Chondrocyte (in vitro differentiated cells): ENCODE measurements around the gene TMEM234. TPM values are rescaled to one million over a fixed set of nuclear protein-coding genes. Genes with fewer than 3 reads are reported as not detected.
"Not testable (repeated sequence)": the region's sequence is repeated elsewhere in the genome, so short reads cannot be mapped to it uniquely, and the experiment has no call there.

Experiments
- DNase-seq: peaks from one replicate; pipeline ENCODE4 v3.0.0; 2021; ENCODE audit warnings: mixed read lengths, low spot score
- H3K27ac Mint-ChIP-seq: one replicate; pipeline ENCODE4 v1.8.0; 2021; ENCODE audit warnings: mild to moderate bottlenecking, moderate library complexity, mixed read lengths; ENCODE audit not compliant: unreplicated experiment
- H3K27me3 Mint-ChIP-seq: 2 replicates; pipeline ENCODE4 v1.8.0; 2021; ENCODE audit warnings: low read depth, mixed read lengths
- H3K36me3 Mint-ChIP-seq: 2 replicates; pipeline ENCODE4 v1.8.0; 2021; ENCODE audit warnings: low read depth, mixed read lengths
- H3K4me1 Mint-ChIP-seq: 2 replicates; pipeline ENCODE4 v1.8.0; 2021; ENCODE audit warnings: low read depth, mild to moderate bottlenecking, mixed read lengths
- H3K4me3 Mint-ChIP-seq: one replicate; pipeline ENCODE4 v1.8.0; 2021; ENCODE audit warnings: mild to moderate bottlenecking, moderate library complexity, mixed read lengths; ENCODE audit not compliant: unreplicated experiment
- H3K9me3 Mint-ChIP-seq: 2 replicates; pipeline ENCODE4 v1.8.0; 2021; ENCODE audit warnings: low read depth, mixed read lengths
- CTCF ChIP-seq: fragments of 200-600 bp; sonication (generic); IDR thresholded peaks from 2 replicates; pipeline ENCODE4 v1.5.0; 2021; ENCODE audit warnings: antibody characterized with exemption, mild to moderate bottlenecking, moderate library complexity
- long read RNA-seq: library from polyadenylated mRNA; stranded (forward); transcript quantifications from one replicate; pipeline ENCODE4 v2.0.0, GENCODE V29; 2021
- total RNA-seq: library from RNA; stranded (reverse); gene quantifications from 3 replicates; pipeline ENCODE4 v1.2.1, GENCODE V29; 2021

TMEM234 gene
- 20.8 to 23.9 TPM (median 22.8 TPM) in 3 replicates for total RNA-seq
- long read RNA-seq, transcript TMEM234-201 (5 exons, 1,082 nt) = major isoform, 9 of 20 reads
- long read RNA-seq, partial matches to known transcripts = 3 of 20 reads
- long read RNA-seq, other reads (novel, unspliced or antisense) = 7 of 20 reads

GRCh38 chr1:32221980-32222755, at the start of gene TMEM234, which contains the start of gene EIF3I:
TMEM234 (minus strand) TSS chr1:32222353; CDS start chr1:32222322, 31 bp downstream.
EIF3I (plus strand) TSS chr1:32222407; CDS start chr1:32222442, 35 bp downstream.
- no peak for TF ChIP-seq CTCF
- Mint-ChIP-seq H3K4me3 (peak within 1 kb of the TSS; percentile 95), H3K9me3 (no peaks in the 10 kb centered on the region), H3K36me3 (peaks cover 13% of the 10 kb centered on the region), H3K4me1 (peaks cover 34% of the 10 kb centered on the region), H3K27ac (peak within 1 kb of the TSS; percentile 95), H3K27me3 (no peaks in the 10 kb centered on the region)
- no peak for DNase-seq

GRCh38 chr1:32269744-32270143, 47.6 kb upstream of the TMEM234 start:
- no peaks in the 10 kb centered on the region for H3K9me3 Mint-ChIP-seq

GRCh38 chr1:32266921-32267591, 44.9 kb upstream of the TMEM234 start:
- no peak for DNase-seq
- peaks cover 12% of the 10 kb centered on the region for H3K4me1 Mint-ChIP-seq
- no peak overlapping the region for H3K4me3 Mint-ChIP-seq
- H3K36me3 Mint-ChIP-seq = no peaks in the 10 kb centered on the region
- no peaks in the 10 kb centered on the region for H3K9me3 Mint-ChIP-seq
- TF ChIP-seq CTCF = no peak
- H3K27ac Mint-ChIP-seq = peak overlapping the region; percentile 92
- H3K27me3 Mint-ChIP-seq = peaks cover 2% of the 10 kb centered on the region

More at GRCh38 chr1:32269744-32270143, 47.6 kb upstream of the TMEM234 start:
- Mint-ChIP-seq H3K4me3 (no peak overlapping the region), H3K27me3 (peaks cover 7% of the 10 kb centered on the region), H3K4me1 (peaks cover 14% of the 10 kb centered on the region), H3K27ac (no peak overlapping the region), H3K36me3 (no peaks in the 10 kb centered on the region)
- TF ChIP-seq CTCF = no peak
- DNase-seq = no peak

GRCh38 chr1:32265846-32266245, 43.7 kb upstream of the TMEM234 start:
- Mint-ChIP-seq H3K4me3 (no peak overlapping the region), H3K36me3 (no peaks in the 10 kb centered on the region), H3K27me3 (no peaks in the 10 kb centered on the region), H3K9me3 (no peaks in the 10 kb centered on the region), H3K27ac (no peak overlapping the region), H3K4me1 (peaks cover 12% of the 10 kb centered on the region)
- no peak for TF ChIP-seq CTCF
- DNase-seq = no peak

- Mint-ChIP-seq H3K4me1 (peaks cover 12% of the 10 kb centered on the region), H3K27ac (no peak overlapping the region), H3K4me3 (no peak overlapping the region), H3K27me3 (no peaks in the 10 kb centered on the region), H3K36me3 (no peaks in the 10 kb centered on the region), H3K9me3 (no peaks in the 10 kb centered on the region)
- no peak for DNase-seq
- no peak for TF ChIP-seq CTCF
Observed at GRCh38 chr1:32263744-32264143, 41.6 kb upstream of the TMEM234 start.

GRCh38 chr1:32263236-32263593, 41.1 kb upstream of the TMEM234 start:
- H3K4me1 Mint-ChIP-seq = peaks cover 12% of the 10 kb centered on the region
- H3K9me3 Mint-ChIP-seq, DNase-seq, H3K4me3 Mint-ChIP-seq, H3K36me3 Mint-ChIP-seq, H3K27ac Mint-ChIP-seq, H3K27me3 Mint-ChIP-seq: not testable (repeated sequence)
